Measurements from ENCODE around the gene TMEM35A.
A peak's percentile ranks its signal among the peaks of the same experiment; 100 is the strongest.
"Not testable (repeated sequence)": the region's sequence is repeated elsewhere in the genome, so short reads cannot be mapped to it uniquely, and the experiment has no call there.

TMEM35A gene

DNA sequence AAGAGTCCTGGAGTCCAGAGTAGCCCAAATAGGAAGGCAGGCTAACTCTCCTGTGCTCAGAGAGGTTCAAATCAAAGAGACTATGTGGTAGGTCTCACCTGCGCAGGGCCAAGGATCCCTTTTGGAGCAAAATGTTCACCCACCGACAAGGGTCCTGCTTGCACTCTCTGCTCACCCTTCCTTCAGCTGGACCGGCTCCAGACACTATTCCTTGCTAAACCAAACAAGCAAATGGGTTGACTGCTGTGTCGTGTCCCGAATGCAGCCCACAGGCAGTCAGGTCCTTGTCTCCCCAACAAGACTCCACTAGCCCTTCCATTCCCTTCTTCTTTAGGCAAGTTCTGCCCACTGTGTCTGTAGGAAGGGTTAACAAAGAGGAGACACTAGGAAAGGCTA, 27.5 kb upstream of the TMEM35A start:
- Histone ChIP-seq H3K4me2 (ENCODE audit: low read depth, low read length, poor library complexity, severe bottlenecking) (peak overlapping the region; percentile 84), H3K79me2 (ENCODE audit: insufficient read depth, low read length) (peaks cover 19% of the 10 kb centered on the region), H3K36me3 (ENCODE audit: low read length) (no peaks in the 10 kb centered on the region), H2AFZ (ENCODE audit: low read depth, low read length, severe bottlenecking) (peak overlapping the region; percentile 82), H3K27ac (ENCODE audit: low read depth, low read length) (peak overlapping the region; percentile 80), H4K20me1 (ENCODE audit: low read depth, low read length) (no peaks in the 10 kb centered on the region), H3K9me2 (replicated peaks; ENCODE audit: insufficient read depth, low read length) (no peaks in the 10 kb centered on the region), H3K9ac (ENCODE audit: low read length) (peak overlapping the region; percentile 91), H3F3A (ENCODE audit: insufficient read depth) (no peaks in the 10 kb centered on the region), H3K27me3 (ENCODE audit: low read length) (no peaks in the 10 kb centered on the region), H3K4me3 (ENCODE audit: insufficient read depth, low read length, poor library complexity, severe bottlenecking) (peak overlapping the region; percentile 89), H3K9me3 (ENCODE audit: insufficient read depth, low read length) (no peaks in the 10 kb centered on the region)
- no peak for TF ChIP-seq EZH2phosphoT487 (conservative IDR thresholded peaks at IDR 0.05; ENCODE audit: low read length)
- TF ChIP-seq CTCF (IDR thresholded peaks at IDR 0.05; ENCODE audit: insufficient read depth, low read length, poor library complexity, severe bottlenecking), result no peak

DNA sequence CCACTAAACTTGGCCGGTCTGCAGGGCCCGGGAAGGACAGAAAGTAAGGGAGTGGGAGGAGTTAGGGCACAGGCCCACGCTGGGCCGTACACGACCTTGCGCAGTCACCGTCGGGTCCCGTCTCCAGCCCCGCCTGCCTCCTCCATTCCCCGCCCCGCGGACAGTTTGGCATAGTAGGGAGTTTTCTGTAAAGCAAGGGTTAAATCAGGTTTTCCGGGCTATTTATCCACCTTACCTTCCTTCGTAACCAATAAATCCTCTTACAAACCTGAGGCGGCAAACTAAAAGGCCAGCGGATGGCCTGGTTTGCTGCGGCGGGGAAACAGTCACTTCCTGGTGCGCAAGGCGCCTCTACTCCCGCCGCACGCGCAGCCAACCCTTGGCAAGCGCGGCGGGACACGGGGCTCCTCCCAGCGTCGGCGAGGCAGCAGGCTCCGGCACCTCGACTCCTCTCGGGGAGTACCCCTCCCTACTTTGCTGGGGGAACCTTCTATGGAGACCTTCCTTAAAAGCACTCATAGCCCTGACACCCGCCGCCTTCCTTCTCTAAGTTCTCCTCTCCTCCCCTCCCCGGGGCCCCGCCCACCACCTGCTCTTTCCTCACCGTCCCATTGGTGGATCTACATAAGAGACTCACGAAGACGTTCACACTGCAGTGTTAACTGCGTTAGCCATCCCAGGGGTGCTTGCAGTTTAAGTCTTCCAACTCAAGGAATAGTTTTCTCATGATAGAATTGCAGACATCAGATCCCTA, 27.0 kb upstream of the TMEM35A start, which contains the start of gene TRMT2B:
Gene TRMT2B (minus strand): TSS at position 563 of the 754 bp plus-strand sequence. CDS start 9,822 bp downstream, outside the sequence.
- TF ChIP-seq CTCF (IDR thresholded peaks at IDR 0.05; ENCODE audit: insufficient read depth, low read length, poor library complexity, severe bottlenecking) (no peak), EZH2phosphoT487 (conservative IDR thresholded peaks at IDR 0.05; ENCODE audit: low read length) (no peak)

GRCh38 chrX:101056551-101056950, 22.1 kb upstream of the TMEM35A start:
- not testable (repeated sequence) for H3K79me2 ChIP-seq (ENCODE audit: insufficient read depth, low read length); H3K9me3 ChIP-seq (ENCODE audit: insufficient read depth, low read length); H3K27ac ChIP-seq (ENCODE audit: low read depth, low read length); H3K27me3 ChIP-seq (ENCODE audit: low read length); H3K4me2 ChIP-seq (ENCODE audit: low read depth, low read length, poor library complexity, severe bottlenecking); H3K4me3 ChIP-seq (ENCODE audit: insufficient read depth, low read length, poor library complexity, severe bottlenecking); H4K20me1 ChIP-seq (ENCODE audit: low read depth, low read length); H2AFZ ChIP-seq (ENCODE audit: low read depth, low read length, severe bottlenecking); H3K9me2 ChIP-seq (replicated peaks; ENCODE audit: insufficient read depth, low read length); H3F3A ChIP-seq (ENCODE audit: insufficient read depth); H3K9ac ChIP-seq (ENCODE audit: low read length); H3K36me3 ChIP-seq (ENCODE audit: low read length)

More for the DNA sequence above, 27.0 kb upstream of the TMEM35A start, which contains the start of gene TRMT2B:
- Histone ChIP-seq H2AFZ (ENCODE audit: low read depth, low read length, severe bottlenecking) (peak within 1 kb of the TSS; percentile 82), H3K4me2 (ENCODE audit: low read depth, low read length, poor library complexity, severe bottlenecking) (peak within 1 kb of the TSS; percentile 84), H4K20me1 (ENCODE audit: low read depth, low read length) (no peaks in the 10 kb centered on the region), H3K9me3 (ENCODE audit: insufficient read depth, low read length) (no peaks in the 10 kb centered on the region), H3K9ac (ENCODE audit: low read length) (peak within 1 kb of the TSS; percentile 91), H3K27me3 (ENCODE audit: low read length) (no peaks in the 10 kb centered on the region), H3F3A (ENCODE audit: insufficient read depth) (no peaks in the 10 kb centered on the region), H3K4me3 (ENCODE audit: insufficient read depth, low read length, poor library complexity, severe bottlenecking) (peak within 1 kb of the TSS; percentile 89), H3K9me2 (replicated peaks; ENCODE audit: insufficient read depth, low read length) (no peaks in the 10 kb centered on the region), H3K36me3 (ENCODE audit: low read length) (no peaks in the 10 kb centered on the region), H3K79me2 (ENCODE audit: insufficient read depth, low read length) (peaks cover 19% of the 10 kb centered on the region), H3K27ac (ENCODE audit: low read depth, low read length) (peak within 1 kb of the TSS; percentile 80)

- Histone ChIP-seq H2AFZ (ENCODE audit: low read depth, low read length, severe bottlenecking) (no peak overlapping the region), H3K9me3 (ENCODE audit: insufficient read depth, low read length) (no peaks in the 10 kb centered on the region), H3K9ac (ENCODE audit: low read length) (no peak overlapping the region), H3K79me2 (ENCODE audit: insufficient read depth, low read length) (no peaks in the 10 kb centered on the region), H3K27me3 (ENCODE audit: low read length) (no peaks in the 10 kb centered on the region), H3K27ac (ENCODE audit: low read depth, low read length) (no peak overlapping the region), H4K20me1 (ENCODE audit: low read depth, low read length) (no peaks in the 10 kb centered on the region), H3K36me3 (ENCODE audit: low read length) (no peaks in the 10 kb centered on the region), H3K4me3 (ENCODE audit: insufficient read depth, low read length, poor library complexity, severe bottlenecking) (no peak overlapping the region), H3F3A (ENCODE audit: insufficient read depth) (no peaks in the 10 kb centered on the region), H3K9me2 (replicated peaks; ENCODE audit: insufficient read depth, low read length) (no peaks in the 10 kb centered on the region), H3K4me2 (ENCODE audit: low read depth, low read length, poor library complexity, severe bottlenecking) (no peak overlapping the region)
- TF ChIP-seq CTCF (IDR thresholded peaks at IDR 0.05; ENCODE audit: insufficient read depth, low read length, poor library complexity, severe bottlenecking) (no peak), EZH2phosphoT487 (conservative IDR thresholded peaks at IDR 0.05; ENCODE audit: low read length) (no peak)
These were observed 21.5 kb upstream of the TMEM35A start for GRCh38 chrX:101057093-101057714.
